CD4-positive, alpha-beta T cell treated with Interleukin-15 for 4 hours (primary cell): ENCODE data around the gene USH1G.
"Not testable (repeated sequence)": the region's sequence is repeated elsewhere in the genome, so short reads cannot be mapped to it uniquely, and the experiment has no call there.

Experiments used
- DNase-seq: peaks from one replicate; pipeline ENCODE4 v3.0.0-alpha.2; 2020; ENCODE audit warnings: low spot score

The USH1G gene

DNA sequence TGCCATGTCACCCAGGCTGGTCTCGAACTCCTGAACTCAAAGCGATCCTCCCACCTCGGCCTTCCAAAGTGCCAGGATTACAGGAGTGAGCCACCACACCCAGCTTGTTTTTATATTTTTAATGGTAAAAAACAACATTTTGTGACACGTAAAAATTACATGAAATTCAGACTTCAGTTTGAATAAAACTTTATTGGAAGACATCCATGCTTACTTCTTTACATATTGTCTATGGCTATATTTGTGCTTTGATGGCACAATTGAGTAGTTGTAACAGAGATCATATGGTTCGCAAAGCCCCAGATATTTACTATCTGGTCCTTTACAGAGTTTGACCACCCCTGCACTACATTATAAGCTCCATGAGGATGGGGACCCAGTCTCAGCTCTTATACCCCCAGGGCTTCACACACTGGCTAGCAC is 48.4 kb downstream of the USH1G start:
- DNase-seq: no peak

DNA sequence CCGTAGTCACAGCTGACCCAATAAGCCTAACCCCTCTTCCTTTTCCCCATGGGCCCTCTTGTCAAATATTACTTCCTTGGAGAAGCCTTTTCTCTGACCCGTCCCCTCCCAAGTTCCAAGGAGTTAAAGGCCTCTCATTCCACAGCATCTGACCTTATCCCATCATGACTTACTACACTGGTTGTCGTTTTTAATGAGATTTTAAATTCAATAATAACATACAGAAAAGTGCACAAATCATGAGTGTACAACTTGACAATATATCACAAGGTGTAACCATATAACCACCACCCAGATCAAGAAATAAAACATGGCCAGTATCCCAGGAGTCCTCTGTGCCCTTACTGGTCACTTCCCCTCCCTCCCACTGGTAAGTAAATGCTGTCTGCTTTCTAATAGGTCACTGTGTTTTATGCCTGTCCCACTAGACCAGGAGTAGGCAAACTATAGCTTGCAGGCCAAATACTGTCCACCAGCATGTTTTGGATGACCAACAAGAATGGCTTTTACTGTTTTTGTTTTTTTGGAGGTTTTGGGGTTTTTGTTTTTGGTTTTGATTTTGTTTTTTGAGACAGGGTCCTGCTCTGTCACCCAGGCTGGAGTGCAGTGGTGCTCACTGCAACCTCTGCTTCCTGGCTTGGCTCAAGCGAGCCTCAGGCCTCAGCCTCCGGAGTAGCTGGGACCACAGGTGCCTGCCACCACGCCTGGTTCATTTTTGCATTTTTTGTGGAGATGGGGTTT is 49.0 kb downstream of the USH1G start:
- no peak for DNase-seq

DNA sequence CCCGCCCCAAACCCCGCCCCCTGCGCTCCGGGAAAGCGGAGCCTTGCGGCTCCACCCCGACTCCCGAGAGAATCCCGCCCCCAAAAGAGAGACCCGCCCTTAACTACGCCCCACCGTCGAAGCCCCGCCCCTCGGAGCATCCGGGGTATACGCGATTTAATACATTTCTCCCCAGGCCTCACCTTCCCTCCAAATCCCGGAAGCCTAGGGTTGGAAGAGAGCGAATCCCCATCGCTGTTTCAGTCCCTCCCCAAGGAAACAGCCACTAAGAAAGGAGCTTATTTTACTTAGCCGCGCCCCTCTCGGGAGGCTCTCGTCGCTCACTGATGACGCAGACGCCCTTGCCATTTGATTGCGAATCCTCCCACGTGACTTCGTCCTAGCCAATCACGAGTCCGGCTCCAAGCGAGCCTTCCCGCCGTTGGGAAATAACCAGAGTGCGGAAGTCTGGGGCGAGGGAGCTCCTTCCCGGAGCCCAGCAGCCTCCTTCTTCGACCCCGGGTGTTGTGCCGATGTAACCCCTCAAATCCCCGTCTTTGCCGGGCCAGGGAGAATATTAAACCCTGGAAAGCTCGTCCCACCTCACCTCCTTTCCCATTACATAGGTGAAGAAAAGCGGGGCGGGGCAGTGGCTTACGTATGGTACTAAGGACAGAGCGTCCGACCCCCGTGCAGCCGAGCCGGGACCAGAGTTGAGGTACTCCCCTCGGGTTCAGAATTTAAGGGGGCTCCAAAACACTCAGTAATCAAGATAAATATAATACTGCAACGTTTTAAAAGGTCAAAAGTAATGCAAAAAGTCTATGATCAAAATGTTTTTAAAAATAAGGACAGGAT is 49.8 kb downstream of the USH1G start:
- DNase-seq: peak; percentile 99

DNA sequence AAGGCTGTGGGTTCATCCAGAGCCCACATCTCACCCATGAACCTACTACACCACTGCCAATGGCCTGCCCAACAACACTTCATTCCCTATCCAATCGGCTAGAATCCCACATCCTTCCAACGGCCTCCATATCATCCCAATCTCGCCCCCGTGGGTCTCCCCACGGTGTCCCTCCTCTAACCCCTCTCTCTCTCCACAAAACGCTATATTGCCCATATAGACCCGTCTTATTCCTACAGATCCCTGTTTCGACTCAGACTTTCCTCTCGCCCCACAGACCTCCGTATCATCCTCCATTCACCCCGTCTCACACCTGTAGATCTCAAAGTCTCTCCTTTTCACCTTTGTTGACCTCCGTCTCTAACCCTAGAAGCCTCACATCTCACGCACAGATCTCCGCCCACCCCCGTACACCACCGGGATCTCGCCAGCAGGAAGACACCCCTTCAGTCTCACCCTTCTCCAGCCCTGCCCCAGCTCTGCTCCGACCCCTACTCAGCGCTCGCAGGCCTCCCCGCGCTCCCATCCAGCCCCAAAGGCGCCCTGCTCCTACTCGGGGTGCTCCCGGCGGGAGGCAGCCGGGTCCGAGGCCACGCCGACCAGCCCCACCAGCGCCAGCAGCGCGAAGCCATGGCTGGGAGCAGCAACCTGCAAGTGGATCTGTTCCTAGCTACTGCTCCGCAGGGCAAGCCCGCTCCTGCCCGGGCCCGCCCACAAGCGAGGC is 50.6 kb downstream of the USH1G start, which contains the start of gene FDXR:
TSS of gene FDXR (minus strand) at position 682 of the 724 bp plus-strand sequence. CDS start at position 632, 50 bp downstream.
- no peak for DNase-seq

DNA sequence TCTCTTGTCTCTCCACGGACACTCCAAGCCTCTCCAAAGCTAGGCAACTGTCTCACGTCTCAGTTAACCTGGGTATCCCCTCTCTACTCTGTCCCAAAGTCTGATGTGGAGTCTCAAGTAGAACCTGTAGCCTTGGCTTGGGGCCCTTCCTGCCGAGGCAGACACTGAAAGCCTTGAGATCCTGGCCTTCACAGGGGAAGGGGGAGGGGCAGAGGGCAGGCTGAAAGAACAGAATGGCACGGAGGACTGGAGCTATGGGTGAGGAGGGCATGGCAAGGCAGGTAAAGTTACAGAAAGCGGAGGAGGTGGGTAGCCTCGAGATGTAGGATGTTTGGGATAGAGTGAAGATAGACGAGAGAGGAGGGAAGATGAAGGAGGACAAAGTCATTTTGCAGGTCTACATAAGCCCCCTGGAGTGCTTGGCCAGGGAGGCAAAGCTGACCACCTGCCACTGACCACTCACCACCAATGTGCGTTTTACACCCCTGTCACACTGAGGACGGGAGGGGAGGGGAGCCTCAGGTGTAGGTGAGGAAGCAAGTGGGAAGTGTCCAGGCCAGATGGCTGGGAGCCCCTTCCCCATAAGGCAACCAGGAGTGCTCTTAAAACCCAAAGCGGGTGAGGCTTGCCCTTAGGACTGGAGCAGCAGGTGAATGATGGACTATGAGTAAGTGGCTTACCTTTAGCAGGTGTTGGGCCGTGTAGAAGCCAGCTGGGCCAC is 51.5 kb downstream of the USH1G start:
- no peak for DNase-seq

DNA sequence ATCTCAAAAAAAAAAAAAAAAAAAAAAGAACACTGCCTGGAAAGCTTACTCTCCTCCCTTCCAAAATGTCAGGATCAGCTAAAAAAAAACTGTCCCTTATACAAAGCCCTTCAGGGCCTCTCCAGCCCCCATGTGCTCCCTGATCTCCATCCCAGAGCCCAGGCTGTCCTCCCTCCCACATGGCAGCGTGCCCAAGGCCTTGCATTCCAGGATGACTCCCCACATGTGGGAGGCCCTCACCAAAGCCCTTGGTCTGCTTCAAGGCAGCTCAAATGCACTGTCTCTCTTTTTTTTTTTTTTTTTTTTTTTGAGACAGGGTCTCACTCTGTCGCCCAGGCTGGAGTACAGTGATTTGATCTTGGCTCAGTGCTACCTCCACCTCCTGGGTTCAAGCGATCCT is 52.5 kb downstream of the USH1G start:
- DNase-seq: no peak

DNA sequence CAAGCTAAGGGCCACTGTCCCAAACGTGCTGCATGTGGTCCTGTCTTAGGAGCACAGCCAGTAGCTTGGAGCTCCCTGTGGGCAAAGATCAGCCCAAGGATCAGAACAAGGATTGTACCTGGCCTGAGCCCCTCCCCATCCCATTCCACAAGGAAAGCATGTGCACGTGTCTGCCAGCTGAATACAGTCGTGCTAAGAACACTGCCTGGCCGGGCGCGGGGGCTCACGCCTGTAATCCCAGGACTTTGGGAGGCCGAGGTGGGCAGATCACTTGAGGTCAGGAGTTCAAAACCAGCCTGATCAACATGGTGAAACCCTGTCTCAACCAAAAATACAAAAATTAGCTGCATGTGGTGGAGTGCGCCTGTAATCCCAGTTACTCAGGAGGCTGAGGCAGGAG is 53.0 kb downstream of the USH1G start:
- not testable (repeated sequence) for DNase-seq

DNA sequence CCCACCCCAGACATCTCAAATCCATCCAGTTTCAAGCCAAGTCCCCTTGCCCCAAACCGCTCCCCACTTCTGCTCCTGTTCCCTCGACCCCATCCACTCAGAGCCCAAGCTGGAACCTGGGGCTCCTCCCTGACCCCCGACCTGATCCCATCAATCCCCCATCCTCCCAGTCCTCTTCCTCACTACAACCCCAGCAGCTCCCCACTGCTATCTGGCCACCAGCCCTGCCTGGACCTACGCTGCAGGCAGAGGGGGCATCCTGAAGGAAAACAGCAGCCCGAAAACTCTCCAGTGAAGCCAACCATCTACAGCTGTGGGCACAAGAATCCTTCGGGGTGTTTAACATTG is 54.2 kb downstream of the USH1G start:
- DNase-seq: no peak

DNA sequence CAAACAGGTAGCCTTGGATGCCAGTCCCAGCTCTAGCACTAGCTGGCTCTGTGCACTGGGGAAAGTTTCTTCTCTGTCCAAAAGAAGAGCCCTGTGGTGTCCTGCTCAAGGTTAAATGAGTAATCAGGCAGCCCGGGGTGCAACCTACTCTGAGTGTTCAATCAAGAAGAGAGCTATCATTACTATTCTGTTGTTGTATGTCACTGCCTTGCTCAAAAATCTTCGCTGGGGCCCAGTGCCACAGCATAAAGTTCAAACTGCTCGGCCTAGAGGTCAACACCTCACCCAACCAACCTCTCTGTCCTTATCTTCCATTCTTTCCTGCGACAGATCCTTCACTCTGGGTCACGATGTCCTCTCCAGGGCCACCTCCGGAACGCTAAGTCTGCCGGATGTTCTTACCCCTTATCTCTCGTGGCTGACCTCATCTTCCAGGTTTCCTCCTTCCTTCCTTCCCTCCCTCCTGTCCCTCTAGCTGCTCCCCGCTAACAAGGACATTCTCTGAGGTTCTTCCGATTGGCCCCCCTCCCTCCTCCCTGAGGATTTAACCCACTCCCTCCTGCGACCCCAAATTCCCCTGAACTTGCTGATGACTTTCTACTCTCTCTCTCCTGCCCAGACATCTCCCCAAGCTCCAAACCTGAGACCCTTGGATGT is 54.7 kb downstream of the USH1G start:
- DNase-seq: no peak

DNA sequence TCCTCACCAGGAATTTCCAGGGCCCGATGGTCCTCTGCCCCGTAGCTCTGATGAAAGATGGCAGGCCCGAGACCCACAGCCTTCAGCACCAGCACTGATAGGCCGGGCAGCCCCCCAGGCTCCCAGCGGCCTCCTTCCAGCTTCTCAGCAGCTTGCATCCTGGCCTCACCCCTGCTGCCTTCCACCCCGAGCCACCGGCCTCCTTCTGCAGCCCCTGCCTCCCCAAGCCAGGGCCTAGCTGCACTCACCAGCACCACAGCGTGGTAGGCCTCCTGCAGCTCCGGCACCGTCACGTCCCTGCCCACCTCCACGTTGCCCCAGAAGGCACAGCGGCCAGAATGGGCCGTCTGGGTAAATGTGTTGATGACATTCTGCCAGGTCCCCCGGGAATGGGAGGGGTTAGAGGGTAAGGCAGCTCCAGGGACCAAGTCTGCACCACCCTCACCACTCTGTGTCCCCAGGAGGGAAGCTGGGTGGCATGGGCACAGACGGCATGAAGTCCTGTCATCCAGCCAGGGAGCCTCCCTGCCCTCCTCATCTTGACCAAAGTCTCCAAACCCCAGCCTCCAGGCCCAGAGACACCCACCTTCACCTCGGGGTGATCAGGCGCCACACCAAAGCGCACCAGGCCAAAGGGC is 56.7 kb downstream of the USH1G start:
- DNase-seq: no peak
